CD4-positive, alpha-beta T cell (primary cell): ENCODE data around the gene TNFRSF21. TPM values are rescaled to one million over a fixed set of nuclear protein-coding genes. Genes with fewer than 3 reads are reported as not detected.

Experiments used
- ATAC-seq: fragments of 200-7000 bp; cut with Tn5 transposase; one replicate; pipeline ENCODE4 v1.10.0; 2022; ENCODE audit warnings: mild to moderate bottlenecking; ENCODE audit not compliant: poor library complexity
- CTCF ChIA-PET: fragments of 350-600 bp; sonication (Branson Sonifier 250); formaldehyde crosslinking; loops from one replicate; lab custom pipeline; 2021; ENCODE audit warnings: antibody characterized with exemption, inconsistent platforms; lab: Charles Lee
- POLR2A ChIA-PET: fragments of 350-600 bp; sonication (Branson Sonifier 250); formaldehyde crosslinking; loops from one replicate; lab custom pipeline; 2021; ENCODE audit warnings: antibody characterized with exemption, inconsistent platforms; lab: Charles Lee
- DNase-seq, 14 experiments: peaks; one replicate each; pipeline ENCODE4 v3.0.0-alpha.2; 2013 to 2020; ENCODE audit warnings: mixed read lengths in 2 of 14
- H3K27ac ChIP-seq, 2 donors: one replicate each; pipeline versions ENCODE4 v1.5.1 to v1.7.0; 2013; ENCODE audit warnings: low read length in 2 of 2, low read depth in 1 of 2, mild to moderate bottlenecking in 1 of 2
- H3K27me3 ChIP-seq, 2 experiments: 1 replicate in 1 of 2; 2 replicates in 1 of 2; pipeline versions ENCODE4 v1.6.1 to v1.7.0; 2013; ENCODE audit warnings: low read length in 2 of 2, control low read depth in 1 of 2, mild to moderate bottlenecking in 1 of 2, moderate library complexity in 1 of 2; ENCODE audit not compliant: insufficient read depth in 2 of 2, control insufficient read depth in 1 of 2
- H3K36me3 ChIP-seq: one replicate; pipeline ENCODE4 v1.6.1; 2013; ENCODE audit warnings: low read length, control low read depth; ENCODE audit not compliant: insufficient read depth
- H3K4me1 ChIP-seq: one replicate; pipeline ENCODE4 v1.6.1; 2013; ENCODE audit warnings: low read length, control low read depth; ENCODE audit not compliant: insufficient read depth
- H3K4me3 ChIP-seq: one replicate; pipeline ENCODE4 v1.5.1; 2013; ENCODE audit warnings: mild to moderate bottlenecking, low read length, moderate library complexity
- H3K9me3 ChIP-seq, 2 experiments: 1 replicate in 1 of 2; 2 replicates in 1 of 2; pipeline versions ENCODE4 v1.6.1 to v1.7.0; 2013; ENCODE audit warnings: low read length in 2 of 2, mild to moderate bottlenecking in 2 of 2, control low read depth in 1 of 2, moderate library complexity in 1 of 2; ENCODE audit not compliant: control insufficient read depth in 1 of 2, insufficient read depth in 1 of 2
- H3K27ac Mint-ChIP-seq: one replicate; pipeline ENCODE4 v1.8.0; 2020; ENCODE audit warnings: mixed read lengths
- H3K27me3 Mint-ChIP-seq: one replicate; pipeline ENCODE4 v1.8.0; 2021; ENCODE audit warnings: mixed read lengths
- H3K36me3 Mint-ChIP-seq: one replicate; pipeline ENCODE4 v1.8.0; 2021; ENCODE audit warnings: low read depth, mixed read lengths
- H3K4me1 Mint-ChIP-seq: one replicate; pipeline ENCODE4 v1.8.0; 2021; ENCODE audit warnings: low read depth, mixed read lengths
- H3K4me3 Mint-ChIP-seq: one replicate; pipeline ENCODE4 v1.8.0; 2020; ENCODE audit warnings: mild to moderate bottlenecking, mixed read lengths
- H3K9me3 Mint-ChIP-seq: one replicate; pipeline ENCODE4 v1.8.0; 2020; ENCODE audit warnings: mixed read lengths
- intact Hi-C, 2 experiments: fragments of 100-400 bp; cut with DNase I in 1 of 2; cut with micrococcal nuclease in 1 of 2; formaldehyde crosslinking; loops; one replicate each; pipeline versions ENCODE4 v1.15.1 to v1.9.0; 2023 to 2025; cut with DNase I, micrococcal nuclease
- total RNA-seq, 174 experiments: library from RNA in 2 of 174; stranded (reverse) in 2 of 174; gene quantifications; one replicate each; pipeline ENCODE4 v1.2.3 and lab custom pipeline; 2021 to 2026
- TF ChIP-seq, protein P1 (sequence below): fragments of 200-600 bp; IDR thresholded peaks from one replicate; pipeline ENCODE4 v1.8.0; 2022; ENCODE audit warnings: antibody characterized with exemption, mild to moderate bottlenecking

TNFRSF21 gene
- total RNA-seq, 2 experiments from 2014 or later, result 0.92 to 0.96 TPM

DNA sequence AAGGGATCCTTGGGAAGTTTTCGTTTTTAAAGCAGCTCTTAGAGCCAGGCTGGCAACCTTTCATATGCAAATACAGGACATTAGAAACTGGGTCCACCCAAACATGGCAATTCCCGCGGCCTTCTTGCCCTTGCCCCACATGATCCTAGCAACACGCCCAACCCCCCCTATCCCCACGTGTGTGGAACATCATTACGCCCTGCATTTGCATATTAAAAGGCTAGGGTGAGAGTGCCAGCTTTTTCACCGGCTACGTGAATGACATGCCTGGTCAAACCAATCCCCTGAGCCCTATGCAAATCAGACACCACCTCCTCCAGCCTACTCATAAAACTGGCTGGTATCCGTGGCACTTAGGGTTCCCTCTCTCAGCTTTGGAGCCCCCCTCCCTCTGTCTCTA lies 88.1 kb downstream of the TNFRSF21 start:
- Histone ChIP-seq H3K9me3 (no peaks in the 10 kb centered on the region), H3K27me3 (no peaks in the 10 kb centered on the region), H3K4me1 (no peaks in the 10 kb centered on the region), H3K36me3 (no peaks in the 10 kb centered on the region), H3K4me3 (no peak overlapping the region), H3K27ac (no peak overlapping the region)
- ChIA-PET POLR2A (no interaction called here), CTCF (no interaction called here)
- Mint-ChIP-seq H3K9me3 (no peaks in the 10 kb centered on the region), H3K27ac (no peak overlapping the region), H3K4me1 (no peaks in the 10 kb centered on the region), H3K4me3 (no peak overlapping the region), H3K27me3 (peaks cover 4% of the 10 kb centered on the region), H3K36me3 (no peaks in the 10 kb centered on the region)
- DNase-seq, result no peak
- TF ChIP-seq, protein P1, sequence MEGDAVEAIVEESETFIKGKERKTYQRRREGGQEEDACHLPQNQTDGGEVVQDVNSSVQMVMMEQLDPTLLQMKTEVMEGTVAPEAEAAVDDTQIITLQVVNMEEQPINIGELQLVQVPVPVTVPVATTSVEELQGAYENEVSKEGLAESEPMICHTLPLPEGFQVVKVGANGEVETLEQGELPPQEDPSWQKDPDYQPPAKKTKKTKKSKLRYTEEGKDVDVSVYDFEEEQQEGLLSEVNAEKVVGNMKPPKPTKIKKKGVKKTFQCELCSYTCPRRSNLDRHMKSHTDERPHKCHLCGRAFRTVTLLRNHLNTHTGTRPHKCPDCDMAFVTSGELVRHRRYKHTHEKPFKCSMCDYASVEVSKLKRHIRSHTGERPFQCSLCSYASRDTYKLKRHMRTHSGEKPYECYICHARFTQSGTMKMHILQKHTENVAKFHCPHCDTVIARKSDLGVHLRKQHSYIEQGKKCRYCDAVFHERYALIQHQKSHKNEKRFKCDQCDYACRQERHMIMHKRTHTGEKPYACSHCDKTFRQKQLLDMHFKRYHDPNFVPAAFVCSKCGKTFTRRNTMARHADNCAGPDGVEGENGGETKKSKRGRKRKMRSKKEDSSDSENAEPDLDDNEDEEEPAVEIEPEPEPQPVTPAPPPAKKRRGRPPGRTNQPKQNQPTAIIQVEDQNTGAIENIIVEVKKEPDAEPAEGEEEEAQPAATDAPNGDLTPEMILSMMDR, result no peak
- ATAC-seq, result no peak
- intact Hi-C loops, result no loop called here

DNA sequence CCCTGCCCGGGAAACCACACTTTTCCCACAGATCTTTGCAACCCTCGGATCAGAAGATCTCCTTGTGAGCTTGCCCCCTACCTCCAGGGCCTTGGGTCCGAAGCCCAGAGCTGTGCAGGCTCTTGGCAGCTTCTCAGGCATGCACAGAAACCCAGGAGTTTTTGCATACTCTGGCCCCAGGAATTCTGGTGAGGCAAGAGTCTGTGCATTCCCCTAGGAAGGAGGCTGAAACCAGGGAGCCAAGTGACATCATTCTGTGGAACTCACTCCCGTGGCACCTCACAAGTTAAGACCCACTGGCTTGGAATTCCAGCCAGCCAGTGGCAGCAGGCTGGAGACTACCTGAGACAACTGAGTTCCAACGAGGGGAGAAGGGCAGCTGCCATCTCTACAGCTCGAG lies 100.1 kb downstream of the TNFRSF21 start:
- ATAC-seq, result no peak
- intact Hi-C loops, result no loop called here
- no peaks in the 10 kb centered on the region for H3K9me3 Mint-ChIP-seq
- DNase-seq, result no peak
- no peak overlapping the region for H3K4me3 Mint-ChIP-seq
- Histone ChIP-seq H3K4me3 (no peak overlapping the region), H3K27me3 (no peaks in the 10 kb centered on the region), H3K9me3 (peaks cover 0 to 11% of the 10 kb centered on the region in 2 experiments), H3K36me3 (no peaks in the 10 kb centered on the region), H3K4me1 (no peaks in the 10 kb centered on the region), H3K27ac (no peak overlapping the region)
- H3K27me3 Mint-ChIP-seq, result no peaks in the 10 kb centered on the region
- no peak overlapping the region for H3K27ac Mint-ChIP-seq
- POLR2A ChIA-PET, result no interaction called here
- CTCF ChIA-PET, result no interaction called here
- H3K36me3 Mint-ChIP-seq, result no peaks in the 10 kb centered on the region
- TF ChIP-seq, protein P1, result no peak
- H3K4me1 Mint-ChIP-seq, result no peaks in the 10 kb centered on the region

DNA sequence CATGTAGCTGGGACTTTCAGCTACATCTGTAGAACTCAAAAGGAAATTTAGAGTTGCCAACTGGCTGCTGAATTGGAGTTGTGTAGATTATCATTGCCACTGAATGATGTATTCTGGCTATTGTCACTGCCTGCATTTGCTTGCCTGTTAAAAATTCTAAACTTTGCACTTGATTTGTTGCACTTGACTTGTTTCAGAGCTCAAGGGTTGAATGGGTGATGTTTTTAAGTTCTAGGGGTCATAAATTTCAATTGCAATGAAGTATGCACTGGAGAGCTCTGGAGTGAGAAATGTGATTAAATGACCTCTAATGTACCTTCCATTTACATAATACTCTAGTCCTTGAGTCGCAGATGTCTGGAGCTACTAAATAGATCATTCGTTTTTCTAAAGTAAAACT lies 102.4 kb downstream of the TNFRSF21 start:
- Histone ChIP-seq H3K4me3 (no peak overlapping the region), H3K27me3 (no peaks in the 10 kb centered on the region), H3K27ac (no peak overlapping the region), H3K4me1 (no peaks in the 10 kb centered on the region), H3K36me3 (no peaks in the 10 kb centered on the region), H3K9me3 (peaks cover 0 to 11% of the 10 kb centered on the region in 2 experiments)
- TF ChIP-seq, protein P1, result no peak
- POLR2A ChIA-PET, result interaction anchor here (0.8 kb wide), 1 partner anchor 9 kb away, joined by 3 read pairs; no protein-coding TSS in a partner anchor
- peaks cover 13% of the 10 kb centered on the region for H3K4me1 Mint-ChIP-seq
- H3K4me3 Mint-ChIP-seq, result no peak overlapping the region
- intact Hi-C loops, result no loop called here
- H3K36me3 Mint-ChIP-seq, result no peaks in the 10 kb centered on the region
- H3K27ac Mint-ChIP-seq, result no peak overlapping the region
- no peaks in the 10 kb centered on the region for H3K27me3 Mint-ChIP-seq
- H3K9me3 Mint-ChIP-seq, result no peaks in the 10 kb centered on the region
- ATAC-seq, result no peak
- CTCF ChIA-PET, result no interaction called here
- no peak for DNase-seq
